Activated CD8-positive, alpha-beta memory T cell treated with anti-CD3 and anti-CD28 coated beads for 1 hour (primary cell): Measurements from ENCODE around the gene PNPLA1.

ENCODE experiments used
- DNase-seq, 2 donors: peaks; one replicate each; pipeline ENCODE4 v3.0.0-alpha.2; 2020; ENCODE audit warnings: low read depth in 1 of 2; ENCODE audit errors: extremely low read depth in 1 of 2

PNPLA1 gene

GRCh38 chr6:36350681-36351571 is 81.1 kb downstream of the PNPLA1 start:
- no peak for DNase-seq

DNA sequence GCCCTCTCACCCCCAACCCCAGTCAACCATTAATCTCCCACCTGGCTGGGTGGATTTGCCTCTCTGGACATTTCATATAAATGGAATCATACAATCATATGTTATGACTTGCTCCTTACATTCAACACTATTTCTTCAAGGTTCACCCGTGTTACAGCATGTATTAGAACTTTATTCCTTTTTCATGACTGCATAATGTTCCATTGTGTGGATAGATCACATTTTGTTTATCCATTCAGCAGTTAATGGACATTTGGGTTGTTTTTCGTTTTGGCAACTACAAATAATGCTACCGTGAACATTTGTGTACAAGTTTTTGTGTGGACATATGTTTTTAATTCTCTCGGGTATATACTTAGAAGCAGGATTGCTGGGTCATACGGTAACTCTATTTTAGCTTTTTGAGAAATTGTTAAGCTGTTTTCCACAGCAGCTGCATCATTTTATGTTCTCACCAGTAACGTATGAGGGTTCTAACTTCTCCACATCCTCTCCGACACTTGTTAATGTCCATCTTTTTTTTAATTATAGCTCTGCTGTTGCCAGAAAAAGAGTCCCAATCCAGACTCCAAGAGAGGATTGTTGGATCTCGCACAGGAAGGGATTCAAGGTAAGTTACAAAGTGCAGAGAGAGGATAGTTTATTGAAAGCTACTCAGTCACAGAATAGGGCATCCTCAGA is 82.8 kb downstream of the PNPLA1 start:
- no peak for DNase-seq

- DNase-seq, result no peak
Observed at GRCh38 chr6:36353411-36353915, 83.6 kb downstream of the PNPLA1 start.

DNA sequence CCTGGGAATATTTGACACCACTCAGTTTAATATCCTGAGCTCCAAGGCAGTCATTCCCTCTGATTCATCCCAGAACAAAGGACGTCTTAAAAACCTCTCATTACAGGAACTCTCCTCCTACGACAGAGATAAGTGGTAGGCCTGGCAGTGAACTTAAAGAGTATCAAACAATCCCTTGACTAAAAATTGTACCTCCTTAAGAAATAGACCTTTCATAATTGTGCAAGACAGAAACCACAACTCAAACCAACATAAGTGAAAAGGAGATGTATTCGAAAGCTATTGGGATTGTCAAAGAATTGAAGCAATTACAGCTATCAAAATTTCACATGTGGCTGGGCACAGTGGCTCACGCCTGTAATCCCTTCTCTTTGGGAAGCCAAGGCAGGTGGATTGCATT is 86.0 kb downstream of the PNPLA1 start:
- no peak for DNase-seq

GRCh38 chr6:36357872-36358225 is 88.0 kb downstream of the PNPLA1 start:
- no peak for DNase-seq
